WTC11 (cell line): ENCODE data around the gene PLD1. TPM values are rescaled to one million over a fixed set of nuclear protein-coding genes. Genes with fewer than 3 reads are reported as not detected.

Experiments used
- ATAC-seq: fragments of 200-7000 bp; cut with Tn5 transposase; 2 replicates; pipeline ENCODE4 v1.10.0; 2021; ENCODE audit warnings: mild to moderate bottlenecking, moderate library complexity
- CTCF ChIA-PET: fragments of 300-600 bp; sonication (Branson Sonifier 250); formaldehyde crosslinking; loops from one replicate; lab custom pipeline; 2021; ENCODE audit warnings: antibody characterized with exemption; lab: Charles Lee
- POLR2A ChIA-PET: fragments of 350-600 bp; sonication (Branson Sonifier 250); formaldehyde crosslinking; loops from one replicate; lab custom pipeline; 2021; ENCODE audit warnings: antibody characterized with exemption; lab: Charles Lee
- DNase-seq: peaks from one replicate; pipeline ENCODE4 v3.0.0; 2021; ENCODE audit warnings: low spot score
- H3K27ac Mint-ChIP-seq: 2 replicates; pipeline ENCODE4 v1.8.0; 2021; ENCODE audit warnings: mixed read lengths
- H3K27me3 Mint-ChIP-seq: 2 replicates; pipeline ENCODE4 v1.8.0; 2021; ENCODE audit warnings: low read depth, mild to moderate bottlenecking, moderate library complexity, mixed read lengths
- H3K36me3 Mint-ChIP-seq: 2 replicates; pipeline ENCODE4 v1.8.0; 2021; ENCODE audit warnings: mixed read lengths
- H3K4me1 Mint-ChIP-seq: 2 replicates; pipeline ENCODE4 v1.8.0; 2022; ENCODE audit warnings: mixed read lengths
- H3K4me3 Mint-ChIP-seq: 2 replicates; pipeline ENCODE4 v1.8.0; 2021; ENCODE audit warnings: mild to moderate bottlenecking, moderate library complexity, mixed read lengths
- H3K9me3 Mint-ChIP-seq: 2 replicates; pipeline ENCODE4 v1.8.0; 2021; ENCODE audit warnings: mixed read lengths
- ELF4 ChIP-seq: sonication (generic); formaldehyde crosslinking; IDR thresholded peaks from 2 replicates; pipeline ENCODE4 v1.8.1; 2022; ENCODE audit warnings: low read depth, mild to moderate bottlenecking, moderate library complexity, missing genetic modification reagents
- ESRRA ChIP-seq: sonication (generic); formaldehyde crosslinking; IDR thresholded peaks from 2 replicates; pipeline ENCODE4 v1.8.1; 2022; ENCODE audit warnings: mild to moderate bottlenecking, missing genetic modification reagents, borderline replicate concordance
- KAT7 ChIP-seq: sonication (generic); formaldehyde crosslinking; IDR thresholded peaks from 2 replicates; pipeline ENCODE4 v1.8.1; 2023; ENCODE audit warnings: missing genetic modification reagents, mild to moderate bottlenecking, borderline replicate concordance
- SMAD3 ChIP-seq: sonication (generic); formaldehyde crosslinking; IDR thresholded peaks from 2 replicates; pipeline ENCODE4 v1.8.0; 2022; ENCODE audit warnings: missing genetic modification reagents, mild to moderate bottlenecking, borderline replicate concordance
- TP53 ChIP-seq: sonication (generic); formaldehyde crosslinking; IDR thresholded peaks from 2 replicates; pipeline ENCODE4 v1.8.1; 2023; ENCODE audit warnings: mild to moderate bottlenecking, missing genetic modification reagents
- ZNF138 ChIP-seq: sonication (generic); formaldehyde crosslinking; conservative IDR thresholded peaks from 2 replicates; pipeline ENCODE4 v1.8.1; 2022; ENCODE audit warnings: mild to moderate bottlenecking, moderate library complexity, missing genetic modification reagents
- ZNF423 ChIP-seq: fragments of 250-450 bp; sonication (Bioruptor Pico); IDR thresholded peaks from 2 replicates; pipeline ENCODE4 v2.1.2; 2022; ENCODE audit warnings: mild to moderate bottlenecking, moderate library complexity
- ZNF671 ChIP-seq: fragments of 250-450 bp; sonication (Bioruptor Pico); IDR thresholded peaks from 2 replicates; pipeline ENCODE4 v1.8.0; 2021; ENCODE audit warnings: mild to moderate bottlenecking
- total RNA-seq: library from RNA; stranded (reverse); gene quantifications from 3 replicates; pipeline ENCODE4 v1.2.3, GENCODE V29; 2021
- TF ChIP-seq, protein P1 (sequence below): sonication (generic); formaldehyde crosslinking; conservative IDR thresholded peaks from 2 replicates; pipeline ENCODE4 v1.8.1; 2022; ENCODE audit warnings: mild to moderate bottlenecking, missing genetic modification reagents
- TF ChIP-seq, protein P2 (sequence below): sonication (generic); formaldehyde crosslinking; conservative IDR thresholded peaks from 2 replicates; pipeline ENCODE4 v1.8.1; 2023; ENCODE audit warnings: mild to moderate bottlenecking, low read depth, missing genetic modification reagents, moderate library complexity
- TF ChIP-seq, protein P3 (sequence below): fragments of 200-600 bp; IDR thresholded peaks from 2 replicates; pipeline ENCODE4 v1.8.0; 2022; ENCODE audit warnings: antibody characterized with exemption
- TF ChIP-seq, protein P4 (sequence below): sonication (generic); formaldehyde crosslinking; IDR thresholded peaks from 2 replicates; pipeline ENCODE4 v1.8.0; 2023; ENCODE audit warnings: missing genetic modification reagents, mild to moderate bottlenecking, borderline replicate concordance
- TF ChIP-seq, protein P5 (sequence below): sonication (generic); formaldehyde crosslinking; IDR thresholded peaks from 2 replicates; pipeline ENCODE4 v1.8.0; 2022; ENCODE audit warnings: mild to moderate bottlenecking, missing genetic modification reagents
- TF ChIP-seq, protein P6 (sequence below): sonication (generic); formaldehyde crosslinking; IDR thresholded peaks from 2 replicates; pipeline ENCODE4 v1.8.1; 2023; ENCODE audit warnings: mild to moderate bottlenecking, missing genetic modification reagents

PLD1 gene
- total RNA-seq, 1 experiment from 2014 or later: 4.0 TPM

DNA sequence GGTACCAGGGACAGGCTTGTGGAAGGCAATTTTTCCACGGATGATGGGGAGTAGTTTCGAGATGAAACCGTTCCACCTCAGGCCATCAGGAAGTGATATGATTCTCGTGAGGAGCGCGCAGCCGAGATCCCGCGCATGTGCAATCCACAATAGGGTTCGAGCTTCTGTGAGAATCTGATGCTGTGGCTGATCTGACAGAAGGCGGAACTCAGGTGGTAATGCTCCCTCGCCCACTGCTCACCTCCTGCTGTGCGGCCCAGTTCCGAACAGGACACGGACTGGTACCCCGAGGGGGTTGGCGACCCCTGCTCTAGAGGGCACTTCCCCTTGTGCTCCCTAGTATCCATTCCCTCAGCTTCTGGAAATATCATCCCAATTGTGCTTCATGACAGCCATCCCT lies 99.9 kb downstream of the PLD1 start (continued):
- TF ChIP-seq, protein P1, sequence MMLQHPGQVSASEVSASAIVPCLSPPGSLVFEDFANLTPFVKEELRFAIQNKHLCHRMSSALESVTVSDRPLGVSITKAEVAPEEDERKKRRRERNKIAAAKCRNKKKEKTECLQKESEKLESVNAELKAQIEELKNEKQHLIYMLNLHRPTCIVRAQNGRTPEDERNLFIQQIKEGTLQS (CRISPR knock-in tag): no peak

DNA sequence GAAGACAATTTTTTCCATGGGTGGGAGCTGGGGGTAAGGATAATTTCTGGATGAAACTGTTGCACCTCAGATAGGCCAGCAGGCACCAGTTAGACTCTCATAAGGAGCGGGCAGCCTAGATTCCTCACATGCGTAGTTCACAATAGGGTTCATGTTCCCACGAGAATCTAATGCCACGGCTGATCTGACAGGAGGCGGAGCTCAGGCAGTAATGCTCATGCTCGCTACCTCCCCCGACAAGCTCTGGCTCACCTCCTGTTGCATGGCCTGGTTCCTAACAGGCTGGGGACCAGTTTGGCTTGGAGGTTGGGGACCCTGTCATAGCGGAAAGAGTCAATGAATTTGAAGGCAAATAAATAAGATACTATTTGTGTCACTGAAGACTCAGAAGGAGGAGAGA lies 105.5 kb downstream of the PLD1 start:
- H3K27ac Mint-ChIP-seq: no peak overlapping the region
- peaks cover 9% of the 10 kb centered on the region for H3K36me3 Mint-ChIP-seq
- ATAC-seq: peak; percentile 87
- H3K9me3 Mint-ChIP-seq: peaks cover 14% of the 10 kb centered on the region
- TF ChIP-seq ZNF423 (CRISPR knock-in tag) (no peak), ELF4 (CRISPR knock-in tag) (no peak), ZNF138 (CRISPR knock-in tag) (no peak), ZNF671 (CRISPR knock-in tag) (no peak), SMAD3 (CRISPR knock-in tag) (no peak), TP53 (CRISPR knock-in tag) (no peak), KAT7 (CRISPR knock-in tag) (no peak), ESRRA (CRISPR knock-in tag) (no peak)
- TF ChIP-seq, protein P2, sequence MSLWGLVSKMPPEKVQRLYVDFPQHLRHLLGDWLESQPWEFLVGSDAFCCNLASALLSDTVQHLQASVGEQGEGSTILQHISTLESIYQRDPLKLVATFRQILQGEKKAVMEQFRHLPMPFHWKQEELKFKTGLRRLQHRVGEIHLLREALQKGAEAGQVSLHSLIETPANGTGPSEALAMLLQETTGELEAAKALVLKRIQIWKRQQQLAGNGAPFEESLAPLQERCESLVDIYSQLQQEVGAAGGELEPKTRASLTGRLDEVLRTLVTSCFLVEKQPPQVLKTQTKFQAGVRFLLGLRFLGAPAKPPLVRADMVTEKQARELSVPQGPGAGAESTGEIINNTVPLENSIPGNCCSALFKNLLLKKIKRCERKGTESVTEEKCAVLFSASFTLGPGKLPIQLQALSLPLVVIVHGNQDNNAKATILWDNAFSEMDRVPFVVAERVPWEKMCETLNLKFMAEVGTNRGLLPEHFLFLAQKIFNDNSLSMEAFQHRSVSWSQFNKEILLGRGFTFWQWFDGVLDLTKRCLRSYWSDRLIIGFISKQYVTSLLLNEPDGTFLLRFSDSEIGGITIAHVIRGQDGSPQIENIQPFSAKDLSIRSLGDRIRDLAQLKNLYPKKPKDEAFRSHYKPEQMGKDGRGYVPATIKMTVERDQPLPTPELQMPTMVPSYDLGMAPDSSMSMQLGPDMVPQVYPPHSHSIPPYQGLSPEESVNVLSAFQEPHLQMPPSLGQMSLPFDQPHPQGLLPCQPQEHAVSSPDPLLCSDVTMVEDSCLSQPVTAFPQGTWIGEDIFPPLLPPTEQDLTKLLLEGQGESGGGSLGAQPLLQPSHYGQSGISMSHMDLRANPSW (CRISPR knock-in tag): no peak
- TF ChIP-seq, protein P3, sequence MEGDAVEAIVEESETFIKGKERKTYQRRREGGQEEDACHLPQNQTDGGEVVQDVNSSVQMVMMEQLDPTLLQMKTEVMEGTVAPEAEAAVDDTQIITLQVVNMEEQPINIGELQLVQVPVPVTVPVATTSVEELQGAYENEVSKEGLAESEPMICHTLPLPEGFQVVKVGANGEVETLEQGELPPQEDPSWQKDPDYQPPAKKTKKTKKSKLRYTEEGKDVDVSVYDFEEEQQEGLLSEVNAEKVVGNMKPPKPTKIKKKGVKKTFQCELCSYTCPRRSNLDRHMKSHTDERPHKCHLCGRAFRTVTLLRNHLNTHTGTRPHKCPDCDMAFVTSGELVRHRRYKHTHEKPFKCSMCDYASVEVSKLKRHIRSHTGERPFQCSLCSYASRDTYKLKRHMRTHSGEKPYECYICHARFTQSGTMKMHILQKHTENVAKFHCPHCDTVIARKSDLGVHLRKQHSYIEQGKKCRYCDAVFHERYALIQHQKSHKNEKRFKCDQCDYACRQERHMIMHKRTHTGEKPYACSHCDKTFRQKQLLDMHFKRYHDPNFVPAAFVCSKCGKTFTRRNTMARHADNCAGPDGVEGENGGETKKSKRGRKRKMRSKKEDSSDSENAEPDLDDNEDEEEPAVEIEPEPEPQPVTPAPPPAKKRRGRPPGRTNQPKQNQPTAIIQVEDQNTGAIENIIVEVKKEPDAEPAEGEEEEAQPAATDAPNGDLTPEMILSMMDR: no peak
- TF ChIP-seq, protein P4, sequence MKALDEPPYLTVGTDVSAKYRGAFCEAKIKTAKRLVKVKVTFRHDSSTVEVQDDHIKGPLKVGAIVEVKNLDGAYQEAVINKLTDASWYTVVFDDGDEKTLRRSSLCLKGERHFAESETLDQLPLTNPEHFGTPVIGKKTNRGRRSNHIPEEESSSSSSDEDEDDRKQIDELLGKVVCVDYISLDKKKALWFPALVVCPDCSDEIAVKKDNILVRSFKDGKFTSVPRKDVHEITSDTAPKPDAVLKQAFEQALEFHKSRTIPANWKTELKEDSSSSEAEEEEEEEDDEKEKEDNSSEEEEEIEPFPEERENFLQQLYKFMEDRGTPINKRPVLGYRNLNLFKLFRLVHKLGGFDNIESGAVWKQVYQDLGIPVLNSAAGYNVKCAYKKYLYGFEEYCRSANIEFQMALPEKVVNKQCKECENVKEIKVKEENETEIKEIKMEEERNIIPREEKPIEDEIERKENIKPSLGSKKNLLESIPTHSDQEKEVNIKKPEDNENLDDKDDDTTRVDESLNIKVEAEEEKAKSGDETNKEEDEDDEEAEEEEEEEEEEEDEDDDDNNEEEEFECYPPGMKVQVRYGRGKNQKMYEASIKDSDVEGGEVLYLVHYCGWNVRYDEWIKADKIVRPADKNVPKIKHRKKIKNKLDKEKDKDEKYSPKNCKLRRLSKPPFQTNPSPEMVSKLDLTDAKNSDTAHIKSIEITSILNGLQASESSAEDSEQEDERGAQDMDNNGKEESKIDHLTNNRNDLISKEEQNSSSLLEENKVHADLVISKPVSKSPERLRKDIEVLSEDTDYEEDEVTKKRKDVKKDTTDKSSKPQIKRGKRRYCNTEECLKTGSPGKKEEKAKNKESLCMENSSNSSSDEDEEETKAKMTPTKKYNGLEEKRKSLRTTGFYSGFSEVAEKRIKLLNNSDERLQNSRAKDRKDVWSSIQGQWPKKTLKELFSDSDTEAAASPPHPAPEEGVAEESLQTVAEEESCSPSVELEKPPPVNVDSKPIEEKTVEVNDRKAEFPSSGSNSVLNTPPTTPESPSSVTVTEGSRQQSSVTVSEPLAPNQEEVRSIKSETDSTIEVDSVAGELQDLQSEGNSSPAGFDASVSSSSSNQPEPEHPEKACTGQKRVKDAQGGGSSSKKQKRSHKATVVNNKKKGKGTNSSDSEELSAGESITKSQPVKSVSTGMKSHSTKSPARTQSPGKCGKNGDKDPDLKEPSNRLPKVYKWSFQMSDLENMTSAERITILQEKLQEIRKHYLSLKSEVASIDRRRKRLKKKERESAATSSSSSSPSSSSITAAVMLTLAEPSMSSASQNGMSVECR (CRISPR knock-in tag): no peak
- TF ChIP-seq, protein P5, sequence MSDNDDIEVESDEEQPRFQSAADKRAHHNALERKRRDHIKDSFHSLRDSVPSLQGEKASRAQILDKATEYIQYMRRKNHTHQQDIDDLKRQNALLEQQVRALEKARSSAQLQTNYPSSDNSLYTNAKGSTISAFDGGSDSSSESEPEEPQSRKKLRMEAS (CRISPR knock-in tag): no peak
- TF ChIP-seq, protein P6, sequence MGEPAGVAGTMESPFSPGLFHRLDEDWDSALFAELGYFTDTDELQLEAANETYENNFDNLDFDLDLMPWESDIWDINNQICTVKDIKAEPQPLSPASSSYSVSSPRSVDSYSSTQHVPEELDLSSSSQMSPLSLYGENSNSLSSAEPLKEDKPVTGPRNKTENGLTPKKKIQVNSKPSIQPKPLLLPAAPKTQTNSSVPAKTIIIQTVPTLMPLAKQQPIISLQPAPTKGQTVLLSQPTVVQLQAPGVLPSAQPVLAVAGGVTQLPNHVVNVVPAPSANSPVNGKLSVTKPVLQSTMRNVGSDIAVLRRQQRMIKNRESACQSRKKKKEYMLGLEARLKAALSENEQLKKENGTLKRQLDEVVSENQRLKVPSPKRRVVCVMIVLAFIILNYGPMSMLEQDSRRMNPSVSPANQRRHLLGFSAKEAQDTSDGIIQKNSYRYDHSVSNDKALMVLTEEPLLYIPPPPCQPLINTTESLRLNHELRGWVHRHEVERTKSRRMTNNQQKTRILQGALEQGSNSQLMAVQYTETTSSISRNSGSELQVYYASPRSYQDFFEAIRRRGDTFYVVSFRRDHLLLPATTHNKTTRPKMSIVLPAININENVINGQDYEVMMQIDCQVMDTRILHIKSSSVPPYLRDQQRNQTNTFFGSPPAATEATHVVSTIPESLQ (CRISPR knock-in tag): no peak
- ChIA-PET POLR2A (no interaction called here), CTCF (interaction anchor here (0.6 to 3.1 kb wide), 6 partner anchors 15 to 848 kb away, joined by 3 to 35 read pairs (median 4); no protein-coding TSS in a partner anchor)
- peaks cover 17% of the 10 kb centered on the region for H3K4me1 Mint-ChIP-seq
- peak; percentile 40 for DNase-seq
- H3K27me3 Mint-ChIP-seq: no peaks in the 10 kb centered on the region
- H3K4me3 Mint-ChIP-seq: no peak overlapping the region
